Panc1 (cell line): ENCODE data around the gene SCN9A. TPM values are rescaled to one million over a fixed set of nuclear protein-coding genes. Genes with fewer than 3 reads are reported as not detected.

ENCODE experiments used
- ATAC-seq: fragments of 200-7000 bp; cut with Tn5 transposase; 2 replicates; pipeline ENCODE4 v1.9.1; 2020; ENCODE audit warnings: mild to moderate bottlenecking, moderate library complexity
- BruUV-seq: library from RNA; stranded (reverse); fragments of 400-500 nt; replicated peaks from 2 replicates; lab custom pipeline; 2021; lab: Mats Ljungman, UMichigan
- CTCF ChIA-PET: fragments of 300-600 bp; sonication (Branson Sonifier 250); formaldehyde crosslinking; loops from one replicate; lab custom pipeline; 2022; ENCODE audit warnings: antibody characterized with exemption; lab: Charles Lee
- POLR2A ChIA-PET: fragments of 300-600 bp; sonication (Branson Sonifier 250); formaldehyde crosslinking; loops from one replicate; lab custom pipeline; 2022; ENCODE audit warnings: antibody characterized with exemption; lab: Charles Lee
- DNase-seq: peaks from one replicate; pipeline ENCODE4 v3.0.0-alpha.2; 2010; ENCODE audit warnings: low read depth, low spot score
- H3K27ac ChIP-seq: 2 replicates; pipeline ENCODE4 v1.5.1; 2011; ENCODE audit warnings: mild to moderate bottlenecking, low read length, inconsistent platforms
- H3K27me3 ChIP-seq: fragments of 200-500 bp; sonication (Bioruptor generic); 2 replicates; pipeline ENCODE4 v1.6.0; 2014; ENCODE audit warnings: low read length, inconsistent platforms; ENCODE audit not compliant: control insufficient read depth, insufficient read depth
- H3K36me3 ChIP-seq: fragments of 200-500 bp; sonication (Bioruptor generic); 2 replicates; pipeline ENCODE4 v1.5.1; 2014; ENCODE audit warnings: inconsistent platforms, mild to moderate bottlenecking, low read length, moderate library complexity; ENCODE audit not compliant: control insufficient read depth, insufficient read depth
- H3K4me1 ChIP-seq: 2 replicates; pipeline ENCODE4 v1.5.1; 2011; ENCODE audit warnings: inconsistent platforms, mild to moderate bottlenecking, low read length, moderate library complexity; ENCODE audit not compliant: control insufficient read depth, insufficient read depth
- H3K4me3 ChIP-seq, 2 experiments: 2 replicates each; pipeline ENCODE4 v1.5.1; 2011 to 2012; ENCODE audit warnings: low read depth in 2 of 2, low read length in 2 of 2, mild to moderate bottlenecking in 2 of 2, inconsistent platforms in 1 of 2, moderate library complexity in 1 of 2
- H3K9me3 ChIP-seq: fragments of 200-500 bp; sonication (Bioruptor generic); 2 replicates; pipeline ENCODE4 v1.5.1; 2014; ENCODE audit warnings: low read depth, mild to moderate bottlenecking, inconsistent platforms, low read length, moderate library complexity; ENCODE audit not compliant: control insufficient read depth, insufficient read depth
- CTCF ChIP-seq: fragments of 450-650 bp; IDR thresholded peaks from 2 replicates; pipeline ENCODE4 v1.5.1; 2017; ENCODE audit warnings: mild to moderate bottlenecking
- POLR2AphosphoS5 ChIP-seq: IDR thresholded peaks from 2 replicates; pipeline ENCODE4 v1.6.1; 2012; ENCODE audit warnings: mild to moderate bottlenecking, low read depth, low read length, moderate library complexity
- REST ChIP-seq, 2 experiments: IDR thresholded peaks; 2 replicates each; pipeline ENCODE4 v1.6.1; 2011 to 2012; ENCODE audit warnings: low read depth in 2 of 2, control low read depth in 1 of 2, low read length in 1 of 2, mild to moderate bottlenecking in 1 of 2, moderate library complexity in 1 of 2; ENCODE audit not compliant: insufficient read depth in 1 of 2
- SIN3A ChIP-seq: IDR thresholded peaks from 2 replicates; pipeline ENCODE4 v1.6.1; 2012; ENCODE audit warnings: low read depth, mild to moderate bottlenecking, low read length, moderate library complexity, borderline replicate concordance; ENCODE audit not compliant: insufficient read depth
- TCF7L2 ChIP-seq: IDR thresholded peaks from 2 replicates; pipeline ENCODE4 v1.6.1; 2011; ENCODE audit warnings: mild to moderate bottlenecking, low read depth, low read length, inconsistent platforms
- in situ Hi-C: cut with HindIII; loops from 2 replicates; pipeline ENCODE4 v1.10.0; 2016; ENCODE audit warnings: low sequenced_read_pairs, low pct_unique_long_range_greater_than_20kb
- intact Hi-C: fragments of 100-400 bp; cut with micrococcal nuclease; formaldehyde crosslinking; loops from one replicate; pipeline ENCODE4 v1.10.0; 2022; ENCODE audit not compliant: unreplicated experiment
- total RNA-seq: library from RNA; stranded (reverse); gene quantifications from one replicate; pipeline ENCODE4 v1.2.1, GENCODE V29; 2021; ENCODE audit not compliant: unreplicated experiment

Gene SCN9A
- total RNA-seq, 1 experiment from 2014 or later, result 0.10 TPM

- BruUV-seq, result no TSS peak
- no peak for ATAC-seq
- H3K36me3 ChIP-seq, result no peaks in the 10 kb centered on the region; the same call in 1 of the 2 replicates
- no peak for DNase-seq
- H3K4me1 ChIP-seq, result no peaks in the 10 kb centered on the region
- intact Hi-C loops, result no loop called here
- H3K4me3 ChIP-seq, result no peak overlapping the region
- CTCF ChIA-PET, result no interaction called here
- H3K9me3 ChIP-seq, result no peaks in the 10 kb centered on the region
- H3K27ac ChIP-seq, result no peak overlapping the region
- no peaks in the 10 kb centered on the region for H3K27me3 ChIP-seq
- POLR2A ChIA-PET, result no interaction called here
- TF ChIP-seq POLR2AphosphoS5, result no peak
- no peak for TF ChIP-seq REST (IDR thresholded peaks at IDR 0.05; ENCODE audit: insufficient read depth in 1 of 2, low read depth in 2 of 2, low read length in 1 of 2)
- in situ Hi-C loops, result no loop called here
Measured at GRCh38 chr2:166233244-166233643, 142.5 kb downstream of the SCN9A start.

- Histone ChIP-seq H3K4me3 (no peak overlapping the region), H3K27ac (no peak overlapping the region), H3K27me3 (no peaks in the 10 kb centered on the region), H3K36me3 (no peaks in the 10 kb centered on the region), H3K4me1 (no peaks in the 10 kb centered on the region), H3K9me3 (no peaks in the 10 kb centered on the region)
- in situ Hi-C loops, result no loop called here
- DNase-seq (no peak), ATAC-seq (no peak)
- CTCF ChIA-PET, result no interaction called here
- no TSS peak for BruUV-seq
- intact Hi-C loops, result no loop called here
- POLR2A ChIA-PET, result no interaction called here
- TF ChIP-seq POLR2AphosphoS5 (no peak), TCF7L2 (no peak), CTCF (no peak), SIN3A (no peak), REST (IDR thresholded peaks at IDR 0.05; ENCODE audit: insufficient read depth in 1 of 2, low read depth in 2 of 2, low read length in 1 of 2) (no peak)
Measured at GRCh38 chr2:166230724-166231070, 145.0 kb downstream of the SCN9A start.
